A549 (cell line): ENCODE measurements around the gene ATXN1L. TPM values are rescaled to one million over a fixed set of nuclear protein-coding genes. Genes with fewer than 3 reads are reported as not detected.

Experiments used
- ATAC-seq, 2 experiments: fragments of 200-7000 bp in 1 of 2; fragments of >200 bp in 1 of 2; cut with Nextera tagmentation in 1 of 2; cut with Tn5 transposase in 1 of 2; 3 replicates each; pipeline versions ENCODE4 v1.8.0 to v1.9.1; 2018 to 2020; ENCODE audit warnings: mild to moderate bottlenecking in 1 of 2, moderate library complexity in 1 of 2
- CTCF ChIA-PET: fragments of 300-600 bp; sonication (Branson Sonifier 250); formaldehyde crosslinking; extraction: SDS; loops from one replicate; lab custom pipeline; 2021; ENCODE audit warnings: antibody characterized with exemption, inconsistent platforms; lab: Yijun Ruan, JAX
- POLR2A ChIA-PET: fragments of 350-600 bp; formaldehyde crosslinking; extraction: SDS; loops from one replicate; lab custom pipeline; 2021; ENCODE audit warnings: antibody characterized with exemption, inconsistent platforms; lab: Yijun Ruan, JAX
- DNase-seq, 2 experiments: peaks; one replicate each; pipeline versions ENCODE4 v3.0.0 to v3.0.0-alpha.2; 2011 to 2016; ENCODE audit warnings: low read depth in 1 of 2, low spot score in 1 of 2
- FAIRE-seq: peaks from 2 replicates; lab custom pipeline; 2011; peaks lifted over from hg19 to GRCh38; lab: Jason Lieb, UNC
- H3K27ac ChIP-seq, 2 experiments: fragments of >200 bp; sonication (Bioruptor Twin); formaldehyde crosslinking; 3 replicates each; pipeline ENCODE4 v1.5.1; 2016 to 2017
- H3K4me1 ChIP-seq: fragments of >200 bp; sonication (Bioruptor Twin); formaldehyde crosslinking; 3 replicates; pipeline ENCODE4 v1.6.1; 2016
- H3K4me2 ChIP-seq: fragments of >200 bp; sonication (Bioruptor Twin); formaldehyde crosslinking; 3 replicates; pipeline ENCODE4 v1.6.1; 2016
- H3K4me3 ChIP-seq: fragments of >200 bp; sonication (Bioruptor Twin); formaldehyde crosslinking; 3 replicates; pipeline ENCODE4 v1.5.1; 2016
- H3K9me3 ChIP-seq: fragments of >200 bp; sonication (Bioruptor Twin); formaldehyde crosslinking; 3 replicates; pipeline ENCODE4 v1.6.1; 2016
- BCL3 ChIP-seq: fragments of >200 bp; sonication (Bioruptor Twin); formaldehyde crosslinking; IDR thresholded peaks from 3 replicates; pipeline ENCODE4 v1.6.1; 2016
- BHLHE40 ChIP-seq: IDR thresholded peaks from 2 replicates; pipeline ENCODE4 v1.6.1; 2012; ENCODE audit warnings: low read depth, low read length, inconsistent platforms
- CEBPB ChIP-seq, 2 experiments: fragments of >200 bp in 1 of 2; sonication (Bioruptor Twin) in 1 of 2; formaldehyde crosslinking in 1 of 2; IDR thresholded peaks; 2 replicates each; pipeline ENCODE4 v1.6.1; 2012 to 2016
- CHD4 ChIP-seq: fragments of 200-600 bp; sonication (generic); IDR thresholded peaks from 2 replicates; pipeline ENCODE4 v1.6.1; 2016; ENCODE audit warnings: antibody characterized with exemption, mild to moderate bottlenecking, borderline replicate concordance
- CTCF ChIP-seq: fragments of >200 bp; sonication (Bioruptor Twin); formaldehyde crosslinking; IDR thresholded peaks from 3 replicates; pipeline ENCODE4 v1.5.1; 2016
- EP300 ChIP-seq, 2 experiments: fragments of >200 bp; sonication (Bioruptor Twin); formaldehyde crosslinking; IDR thresholded peaks; 2 replicates in 1 of 2; 3 replicates in 1 of 2; pipeline ENCODE4 v1.6.1; 2016 to 2017
- ESRRA ChIP-seq: fragments of 150-350 bp; IDR thresholded peaks from 2 replicates; pipeline ENCODE4 v1.6.1; 2014; ENCODE audit warnings: mild to moderate bottlenecking, low read length, borderline replicate concordance
- FOSB ChIP-seq: fragments of 250-450 bp; sonication (Bioruptor Pico); IDR thresholded peaks from 2 replicates; pipeline ENCODE4 v1.5.0; 2020; ENCODE audit warnings: mild to moderate bottlenecking, moderate library complexity
- FOXS1 ChIP-seq: fragments of 250-450 bp; sonication (Bioruptor Pico); IDR thresholded peaks from 2 replicates; pipeline ENCODE4 v1.5.0; 2020; ENCODE audit warnings: mild to moderate bottlenecking, moderate library complexity
- HDAC2 ChIP-seq: fragments of 200-600 bp; sonication (generic); IDR thresholded peaks from 2 replicates; pipeline ENCODE4 v1.6.1; 2016
- HEYL ChIP-seq: fragments of 250-450 bp; sonication (Bioruptor Pico); IDR thresholded peaks from 2 replicates; pipeline ENCODE4 v1.8.0; 2021; ENCODE audit warnings: mild to moderate bottlenecking, moderate library complexity
- HMGXB4 ChIP-seq: fragments of 250-450 bp; sonication (Bioruptor Pico); IDR thresholded peaks from 2 replicates; pipeline ENCODE4 v1.5.0; 2021; ENCODE audit warnings: mild to moderate bottlenecking, moderate library complexity, borderline replicate concordance
- HOXA7 ChIP-seq: fragments of 250-450 bp; sonication (Bioruptor Pico); IDR thresholded peaks from 2 replicates; pipeline ENCODE4 v1.5.0; 2020; ENCODE audit warnings: mild to moderate bottlenecking, moderate library complexity
- KDM1A ChIP-seq: fragments of 200-600 bp; sonication (generic); IDR thresholded peaks from 2 replicates; pipeline ENCODE4 v1.6.1; 2016; ENCODE audit warnings: low read depth, mild to moderate bottlenecking
- KDM5A ChIP-seq: fragments of 200-600 bp; sonication (generic); IDR thresholded peaks from 2 replicates; pipeline ENCODE4 v1.6.1; 2016; ENCODE audit warnings: antibody characterized with exemption, mild to moderate bottlenecking
- MAX ChIP-seq: IDR thresholded peaks from 2 replicates; pipeline ENCODE4 v1.6.1; 2012
- RARB ChIP-seq: fragments of 250-450 bp; sonication (Bioruptor Pico); IDR thresholded peaks from 2 replicates; pipeline ENCODE4 v1.8.0; 2021; ENCODE audit warnings: mild to moderate bottlenecking, moderate library complexity
- REST ChIP-seq: fragments of 200-600 bp; sonication (generic); IDR thresholded peaks from 2 replicates; pipeline ENCODE4 v1.6.1; 2016; ENCODE audit warnings: antibody characterized with exemption, mild to moderate bottlenecking, moderate library complexity
- RFX5 ChIP-seq: fragments of 450-650 bp; IDR thresholded peaks from 2 replicates; pipeline ENCODE4 v1.7.1; 2014; ENCODE audit warnings: antibody characterized with exemption, mild to moderate bottlenecking, moderate library complexity
- RNF2 ChIP-seq: fragments of 200-600 bp; sonication (generic); IDR thresholded peaks from 2 replicates; pipeline ENCODE4 v1.6.1; 2016; ENCODE audit warnings: low read depth, mild to moderate bottlenecking, antibody characterized with exemption, moderate library complexity, borderline replicate concordance
- TP53 ChIP-seq: fragments of 250-450 bp; sonication (Bioruptor Pico); IDR thresholded peaks from 2 replicates; pipeline ENCODE4 v1.5.0; 2021; ENCODE audit warnings: mild to moderate bottlenecking, moderate library complexity
- USF2 ChIP-seq: fragments of 450-650 bp; IDR thresholded peaks from 2 replicates; pipeline ENCODE4 v1.6.1; 2014; ENCODE audit warnings: antibody characterized with exemption
- ZC3H11A ChIP-seq: fragments of 450-650 bp; IDR thresholded peaks from 2 replicates; pipeline ENCODE4 v1.6.1; 2014; ENCODE audit warnings: antibody characterized with exemption, mild to moderate bottlenecking
- ZFP36 ChIP-seq: fragments of 450-650 bp; IDR thresholded peaks from 2 replicates; pipeline ENCODE4 v1.6.1; 2014; ENCODE audit warnings: borderline replicate concordance; ENCODE audit not compliant: partially characterized antibody
- ZSCAN20 ChIP-seq: fragments of 250-450 bp; sonication (Bioruptor Pico); IDR thresholded peaks from 2 replicates; pipeline ENCODE4 v1.8.0; 2022; ENCODE audit warnings: mild to moderate bottlenecking, moderate library complexity
- WGBS: methylation state at CpG from one replicate; pipeline ENCODE4 v1.1.6; 2017; ENCODE audit errors: missing lambda C conversion rate; 5-methylcytosine and 5-hydroxymethylcytosine counted together
- polyA plus RNA-seq, 4 experiments: library from polyadenylated mRNA; depleted of rRNA in 3 of 4; stranded (reverse); fragments of >200 nt; fragmentation: RNase III in 1 of 4; extraction: RNeasy Plus Mini Kit Qiagen cat#74134 plus additional on column Dnase treatment in 1 of 4; gene quantifications; 2 replicates in 3 of 4; 3 replicates in 1 of 4; pipeline ENCODE4 v1.2.3, GENCODE V29; 2011 to 2017

The ATXN1L gene
- polyA plus RNA-seq, 2 of the 4 experiments (the other 2 are of a cell fraction), result 16.9 to 17.4 TPM

GRCh38 chr16:71854369-71854948 lies 8.7 kb downstream of the ATXN1L start:
- no peak for TF ChIP-seq MAX
- no peak for TF ChIP-seq ZFP36
- TF ChIP-seq HDAC2, result no peak
- TF ChIP-seq HEYL, result no peak
- no peak for TF ChIP-seq KDM1A
- TF ChIP-seq REST, result no peak
- no peak for TF ChIP-seq HMGXB4
- FAIRE-seq, result no peak

GRCh38 chr16:71855937-71856662 lies 10.3 kb downstream of the ATXN1L start:
- ChIA-PET POLR2A (no interaction called here), CTCF (interaction anchor here (0.5 to 2.3 kb wide), 3 partner anchors 17 to 84 kb away, joined by 3 to 14 read pairs (median 3); partner anchors contain the start of gene ZNF821)
- FAIRE-seq (no peak), ATAC-seq (no peak), DNase-seq (no peak)
- Histone ChIP-seq H3K4me2 (no peak overlapping the region), H3K4me1 (peaks cover 9% of the 10 kb centered on the region; the same call in 1 of the 3 replicates), H3K9me3 (no peaks in the 10 kb centered on the region), H3K4me3 (no peak overlapping the region), H3K27ac (no peak overlapping the region)
- WGBS, result 97% methylated on average over 5 of the region's 5 CpGs
- TF ChIP-seq HOXA7 (CRISPR knock-in tag) (no peak), BHLHE40 (no peak), TP53 (CRISPR knock-in tag) (no peak), FOXS1 (CRISPR knock-in tag) (no peak), BCL3 (no peak), CTCF (no peak), CHD4 (no peak), RARB (CRISPR knock-in tag) (no peak), KDM5A (no peak), ZSCAN20 (CRISPR knock-in tag) (no peak), ZC3H11A (no peak), CEBPB (IDR thresholded peaks at IDR 0.05) (no peak), USF2 (no peak), MAX (no peak), FOSB (CRISPR knock-in tag) (no peak), RNF2 (no peak), EP300 (IDR thresholded peaks at IDR 0.05) (no peak), RFX5 (no peak), ESRRA (no peak)

More at GRCh38 chr16:71854369-71854948, 8.7 kb downstream of the ATXN1L start:
- no peaks in the 10 kb centered on the region for H3K9me3 ChIP-seq
- H3K27ac ChIP-seq, result no peak overlapping the region
- DNase-seq, result no peak
- H3K4me3 ChIP-seq, result no peak overlapping the region
- ChIA-PET POLR2A (no interaction called here), CTCF (interaction anchor here (2.3 kb wide), 1 partner anchor 29 kb away, joined by 14 read pairs; the partner anchor contains the start of gene ZNF821)
- peaks cover 9% of the 10 kb centered on the region; the same call in 1 of the 3 replicates for H3K4me1 ChIP-seq
- 93% methylated on average over 4 of the region's 4 CpGs for WGBS
- ATAC-seq, result no peak
- no peak overlapping the region for H3K4me2 ChIP-seq
